GM12892 (cell line): ENCODE results near the gene GFPT1.

Experiments used
- POLR2A ChIP-seq: IDR thresholded peaks from 2 replicates; pipeline ENCODE4 v1.6.1; 2011; ENCODE audit warnings: low read depth, low read length, control low read depth
- POLR2AphosphoS5 ChIP-seq: IDR thresholded peaks from 2 replicates; pipeline ENCODE4 v1.6.1; 2011; ENCODE audit warnings: low read depth, low read length, control low read depth

GRCh38 chr2:69386360-69386759 is 667 bp downstream of the GFPT1 start:
- TF ChIP-seq POLR2AphosphoS5 (no peak), POLR2A (no peak)
